ENCODE results near the gene C12orf57. TPM values are rescaled to one million over a fixed set of nuclear protein-coding genes. Genes with fewer than 3 reads are reported as not detected.

C12orf57 gene
- total and polyA plus RNA-seq, 2 of the 13 experiments (the other 11 are each of a cell fraction or from before 2014, with no cell fraction given) = 84.0 to 287 TPM

DNA sequence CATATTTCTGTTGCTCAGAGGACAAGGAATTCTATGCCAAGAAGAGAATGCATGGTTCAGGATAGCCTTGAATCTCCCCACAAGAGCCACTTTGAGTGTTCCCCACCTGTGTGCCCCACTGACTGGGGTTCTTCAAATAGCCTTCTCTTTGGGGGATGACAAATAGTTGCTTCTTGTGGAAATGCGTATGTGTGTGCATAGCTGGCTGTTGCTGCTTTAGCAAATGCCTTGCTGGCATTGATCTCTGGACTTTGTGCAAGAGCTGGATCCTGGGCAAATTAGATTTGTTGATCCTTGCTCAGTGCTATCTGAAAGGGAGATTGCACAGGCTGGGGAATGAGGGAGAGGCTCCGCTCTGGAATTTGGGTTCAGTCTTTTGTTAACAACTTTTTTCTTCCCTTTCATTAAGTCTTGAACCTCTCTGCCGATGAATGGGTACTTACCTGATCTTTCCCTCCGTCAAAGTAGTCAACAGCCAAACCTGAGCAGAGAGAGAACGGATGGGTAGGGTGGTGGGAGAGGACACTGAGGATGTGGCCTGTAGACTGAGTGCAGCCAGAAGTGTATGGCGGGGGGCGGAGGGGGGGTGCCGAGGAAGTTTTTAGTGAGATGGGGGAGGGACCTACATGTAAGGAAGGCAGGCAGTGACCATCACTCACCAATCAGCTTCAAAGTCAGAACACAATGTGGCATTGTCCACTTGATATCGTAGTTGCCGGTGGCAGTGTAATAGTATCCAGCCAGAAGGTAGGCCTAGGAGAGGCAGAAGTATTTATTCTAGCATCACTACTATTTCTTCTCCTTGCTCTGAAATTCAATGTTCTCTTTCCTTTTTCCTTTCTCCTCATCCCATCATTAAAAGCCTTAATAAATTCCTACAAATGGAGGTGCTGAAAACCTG lies 37.6 kb downstream of the C12orf57 start (continued):
- TF ChIP-seq, protein P1, sequence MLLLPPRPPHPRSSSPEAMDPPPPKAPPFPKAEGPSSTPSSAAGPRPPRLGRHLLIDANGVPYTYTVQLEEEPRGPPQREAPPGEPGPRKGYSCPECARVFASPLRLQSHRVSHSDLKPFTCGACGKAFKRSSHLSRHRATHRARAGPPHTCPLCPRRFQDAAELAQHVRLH (CRISPR knock-in tag; IDR thresholded peaks at IDR 0.05; ENCODE audit: borderline replicate concordance, low read depth) = no peak
- TF ChIP-seq ZNF737 (CRISPR knock-in tag; IDR thresholded peaks at IDR 0.05; ENCODE audit: borderline replicate concordance) (no peak), ZNF10 (CRISPR knock-in tag; IDR thresholded peaks at IDR 0.05; ENCODE audit: borderline replicate concordance, low read depth) (no peak), ZNF431 (CRISPR knock-in tag; IDR thresholded peaks at IDR 0.05; ENCODE audit: borderline replicate concordance, low read depth) (no peak), ZNF776 (CRISPR knock-in tag; IDR thresholded peaks at IDR 0.05) (no peak), CBX1 (IDR thresholded peaks at IDR 0.05; ENCODE audit: low read depth) (no peak), ZNF543 (CRISPR knock-in tag; IDR thresholded peaks at IDR 0.05) (no peak), ZNF138 (CRISPR knock-in tag; IDR thresholded peaks at IDR 0.05; ENCODE audit: low read depth) (0 out of 2 replicates have a peak, but pooled peaks have one; percentile 42), ZNF761 (CRISPR knock-in tag; conservative IDR thresholded peaks at IDR 0.05) (no peak), HNRNPL (IDR thresholded peaks at IDR 0.05; ENCODE audit: low read depth, low read length) (no peak), SALL2 (CRISPR knock-in tag; IDR thresholded peaks at IDR 0.05) (no peak), KDM3A (CRISPR knock-in tag; IDR thresholded peaks at IDR 0.05; ENCODE audit: low read depth) (0 out of 2 replicates have a peak, but pooled peaks have one; percentile 7), PPARG (CRISPR knock-in tag; conservative IDR thresholded peaks at IDR 0.05) (peak; percentile 87), NCOA1 (CRISPR knock-in tag; IDR thresholded peaks at IDR 0.05) (no peak), LCORL (IDR thresholded peaks at IDR 0.05) (no peak), LCORL (CRISPR knock-in tag; IDR thresholded peaks at IDR 0.05) (peak; percentile 94), KLF15 (CRISPR knock-in tag; IDR thresholded peaks at IDR 0.05; ENCODE audit: borderline replicate concordance) (no peak), HOXA9 (CRISPR knock-in tag; IDR thresholded peaks at IDR 0.05; ENCODE audit: borderline replicate concordance) (no peak), KLF9 (CRISPR knock-in tag; IDR thresholded peaks at IDR 0.05; ENCODE audit: low read depth) (no peak)
- TF ChIP-seq, protein P2, sequence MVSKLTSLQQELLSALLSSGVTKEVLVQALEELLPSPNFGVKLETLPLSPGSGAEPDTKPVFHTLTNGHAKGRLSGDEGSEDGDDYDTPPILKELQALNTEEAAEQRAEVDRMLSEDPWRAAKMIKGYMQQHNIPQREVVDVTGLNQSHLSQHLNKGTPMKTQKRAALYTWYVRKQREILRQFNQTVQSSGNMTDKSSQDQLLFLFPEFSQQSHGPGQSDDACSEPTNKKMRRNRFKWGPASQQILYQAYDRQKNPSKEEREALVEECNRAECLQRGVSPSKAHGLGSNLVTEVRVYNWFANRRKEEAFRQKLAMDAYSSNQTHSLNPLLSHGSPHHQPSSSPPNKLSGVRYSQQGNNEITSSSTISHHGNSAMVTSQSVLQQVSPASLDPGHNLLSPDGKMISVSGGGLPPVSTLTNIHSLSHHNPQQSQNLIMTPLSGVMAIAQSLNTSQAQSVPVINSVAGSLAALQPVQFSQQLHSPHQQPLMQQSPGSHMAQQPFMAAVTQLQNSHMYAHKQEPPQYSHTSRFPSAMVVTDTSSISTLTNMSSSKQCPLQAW (CRISPR knock-in tag; IDR thresholded peaks at IDR 0.05) = peak; percentile 71; the same call in 1 of the 2 replicates
- TF ChIP-seq, protein P3, sequence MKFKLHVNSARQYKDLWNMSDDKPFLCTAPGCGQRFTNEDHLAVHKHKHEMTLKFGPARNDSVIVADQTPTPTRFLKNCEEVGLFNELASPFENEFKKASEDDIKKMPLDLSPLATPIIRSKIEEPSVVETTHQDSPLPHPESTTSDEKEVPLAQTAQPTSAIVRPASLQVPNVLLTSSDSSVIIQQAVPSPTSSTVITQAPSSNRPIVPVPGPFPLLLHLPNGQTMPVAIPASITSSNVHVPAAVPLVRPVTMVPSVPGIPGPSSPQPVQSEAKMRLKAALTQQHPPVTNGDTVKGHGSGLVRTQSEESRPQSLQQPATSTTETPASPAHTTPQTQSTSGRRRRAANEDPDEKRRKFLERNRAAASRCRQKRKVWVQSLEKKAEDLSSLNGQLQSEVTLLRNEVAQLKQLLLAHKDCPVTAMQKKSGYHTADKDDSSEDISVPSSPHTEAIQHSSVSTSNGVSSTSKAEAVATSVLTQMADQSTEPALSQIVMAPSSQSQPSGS (CRISPR knock-in tag; IDR thresholded peaks at IDR 0.05) = peak; percentile 65; the same call in 1 of the 2 replicates
- TF ChIP-seq, protein P4, sequence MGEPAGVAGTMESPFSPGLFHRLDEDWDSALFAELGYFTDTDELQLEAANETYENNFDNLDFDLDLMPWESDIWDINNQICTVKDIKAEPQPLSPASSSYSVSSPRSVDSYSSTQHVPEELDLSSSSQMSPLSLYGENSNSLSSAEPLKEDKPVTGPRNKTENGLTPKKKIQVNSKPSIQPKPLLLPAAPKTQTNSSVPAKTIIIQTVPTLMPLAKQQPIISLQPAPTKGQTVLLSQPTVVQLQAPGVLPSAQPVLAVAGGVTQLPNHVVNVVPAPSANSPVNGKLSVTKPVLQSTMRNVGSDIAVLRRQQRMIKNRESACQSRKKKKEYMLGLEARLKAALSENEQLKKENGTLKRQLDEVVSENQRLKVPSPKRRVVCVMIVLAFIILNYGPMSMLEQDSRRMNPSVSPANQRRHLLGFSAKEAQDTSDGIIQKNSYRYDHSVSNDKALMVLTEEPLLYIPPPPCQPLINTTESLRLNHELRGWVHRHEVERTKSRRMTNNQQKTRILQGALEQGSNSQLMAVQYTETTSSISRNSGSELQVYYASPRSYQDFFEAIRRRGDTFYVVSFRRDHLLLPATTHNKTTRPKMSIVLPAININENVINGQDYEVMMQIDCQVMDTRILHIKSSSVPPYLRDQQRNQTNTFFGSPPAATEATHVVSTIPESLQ (CRISPR knock-in tag; conservative IDR thresholded peaks at IDR 0.05) = no peak
- TF ChIP-seq, protein P5, sequence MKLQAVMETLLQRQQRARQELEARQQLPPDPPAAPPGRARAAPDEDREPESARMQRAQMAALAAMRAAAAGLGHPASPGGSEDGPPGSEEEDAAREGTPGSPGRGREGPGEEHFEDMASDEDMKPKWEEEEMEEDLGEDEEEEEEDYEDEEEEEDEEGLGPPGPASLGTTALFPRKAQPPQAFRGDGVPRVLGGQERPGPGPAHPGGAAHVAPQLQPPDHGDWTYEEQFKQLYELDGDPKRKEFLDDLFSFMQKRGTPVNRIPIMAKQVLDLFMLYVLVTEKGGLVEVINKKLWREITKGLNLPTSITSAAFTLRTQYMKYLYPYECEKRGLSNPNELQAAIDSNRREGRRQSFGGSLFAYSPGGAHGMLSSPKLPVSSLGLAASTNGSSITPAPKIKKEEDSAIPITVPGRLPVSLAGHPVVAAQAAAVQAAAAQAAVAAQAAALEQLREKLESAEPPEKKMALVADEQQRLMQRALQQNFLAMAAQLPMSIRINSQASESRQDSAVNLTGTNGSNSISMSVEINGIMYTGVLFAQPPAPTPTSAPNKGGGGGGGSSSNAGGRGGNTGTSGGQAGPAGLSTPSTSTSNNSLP (IDR thresholded peaks at IDR 0.05; ENCODE audit: low read depth, low read length) = peak; percentile 83
